H1 (cell line): Measurements from ENCODE around the gene CAPN10.

ENCODE experiments used
- CTCF ChIP-seq, 3 experiments: IDR thresholded peaks; 1 replicate in 2 of 3; 2 replicates in 1 of 3; pipeline versions ENCODE4 v1.5.1 to v1.6.1; 2011; ENCODE audit warnings: low read length in 3 of 3, mild to moderate bottlenecking in 3 of 3, inconsistent platforms in 2 of 3, low read depth in 1 of 3, moderate library complexity in 1 of 3; ENCODE audit not compliant: insufficient read depth in 1 of 3; ENCODE audit errors: control extremely low read depth in 1 of 3
- EP300 ChIP-seq, 2 experiments: IDR thresholded peaks; 1 replicate in 1 of 2; 2 replicates in 1 of 2; pipeline ENCODE4 v1.6.1; 2011 to 2012; ENCODE audit warnings: low read depth in 2 of 2, low read length in 2 of 2, mild to moderate bottlenecking in 2 of 2, borderline replicate concordance in 1 of 2, inconsistent platforms in 1 of 2, moderate library complexity in 1 of 2
- HDAC2 ChIP-seq, 2 experiments: fragments of 300-600 bp in 1 of 2; sonication (generic) in 1 of 2; IDR thresholded peaks; 2 replicates each; pipeline ENCODE4 v1.6.1; 2011 to 2012; ENCODE audit warnings: low read depth in 2 of 2, low read length in 2 of 2, mild to moderate bottlenecking in 2 of 2, moderate library complexity in 2 of 2, borderline replicate concordance in 1 of 2, inconsistent platforms in 1 of 2
- KDM1A ChIP-seq: fragments of 200-600, 300-600 bp; sonication (generic); IDR thresholded peaks from 2 replicates; pipeline ENCODE4 v1.7.1; 2016; ENCODE audit warnings: mild to moderate bottlenecking, low read length, borderline replicate concordance
- MAX ChIP-seq: IDR thresholded peaks from 2 replicates; pipeline ENCODE4 v1.6.1; 2012; ENCODE audit warnings: inconsistent platforms
- SP2 ChIP-seq: IDR thresholded peaks from 2 replicates; pipeline ENCODE4 v1.6.1; 2012; ENCODE audit warnings: mild to moderate bottlenecking, low read length, inconsistent platforms
- YY1 ChIP-seq: IDR thresholded peaks from 2 replicates; pipeline ENCODE4 v1.6.1; 2011; ENCODE audit warnings: low read depth, mild to moderate bottlenecking, low read length

- TF ChIP-seq CTCF (IDR thresholded peaks at IDR 0.05; ENCODE audit: control extremely low read depth in 1 of 3, insufficient read depth in 1 of 3, low read depth in 1 of 3, low read length in 3 of 3) (no peak), EP300 (IDR thresholded peaks at IDR 0.05; ENCODE audit: borderline replicate concordance in 1 of 2, low read depth in 2 of 2, low read length in 2 of 2) (no peak), SP2 (no peak), MAX (no peak), YY1 (no peak), HDAC2 (IDR thresholded peaks at IDR 0.05; ENCODE audit: borderline replicate concordance in 1 of 2, low read depth in 2 of 2, low read length in 2 of 2) (no peak), KDM1A (no peak)
Measured at GRCh38 chr2:240635998-240636547, 49.5 kb downstream of the CAPN10 start.
